HG02798 (cell line): ENCODE measurements around the gene L3MBTL4.

ENCODE experiments used
- ATAC-seq: cut with Tn5 transposase; IDR thresholded peaks from one replicate; pipeline ENCODE4 v1.9.1; 2021; ENCODE audit warnings: mild to moderate bottlenecking; ENCODE audit not compliant: unreplicated experiment, poor library complexity

The L3MBTL4 gene

GRCh38 chr18:6367208-6367607, 47.5 kb downstream of the L3MBTL4 start:
- no peak for ATAC-seq

- no peak for ATAC-seq
Measured at GRCh38 chr18:6366776-6367175, 47.9 kb downstream of the L3MBTL4 start.

GRCh38 chr18:6365385-6365784, 49.3 kb downstream of the L3MBTL4 start:
- no peak for ATAC-seq

GRCh38 chr18:6363216-6363615, 51.5 kb downstream of the L3MBTL4 start:
- peak; percentile 75 for ATAC-seq

- no peak for ATAC-seq
Measured at GRCh38 chr18:6362559-6363129, 52.1 kb downstream of the L3MBTL4 start.

GRCh38 chr18:6357668-6358067, 57.0 kb downstream of the L3MBTL4 start:
- no peak for ATAC-seq

- ATAC-seq: peak; percentile 58
Measured at GRCh38 chr18:6355789-6356589, 58.7 kb downstream of the L3MBTL4 start.

GRCh38 chr18:6352275-6352674, 62.4 kb downstream of the L3MBTL4 start:
- no peak for ATAC-seq

- no peak for ATAC-seq
Measured at GRCh38 chr18:6342990-6343389, 71.7 kb downstream of the L3MBTL4 start.

- no peak for ATAC-seq
Measured at GRCh38 chr18:6341709-6342108, 73.0 kb downstream of the L3MBTL4 start.

GRCh38 chr18:6341303-6341702, 73.4 kb downstream of the L3MBTL4 start:
- ATAC-seq: no peak

GRCh38 chr18:6340121-6340520, 74.6 kb downstream of the L3MBTL4 start:
- ATAC-seq: no peak

- no peak for ATAC-seq
Measured at GRCh38 chr18:6336239-6336638, 78.5 kb downstream of the L3MBTL4 start.

GRCh38 chr18:6333981-6334380, 80.7 kb downstream of the L3MBTL4 start:
- ATAC-seq: no peak

- no peak for ATAC-seq
Measured at GRCh38 chr18:6331872-6332271, 82.8 kb downstream of the L3MBTL4 start.

GRCh38 chr18:6330786-6331185, 83.9 kb downstream of the L3MBTL4 start:
- ATAC-seq: no peak

GRCh38 chr18:6328621-6329010, 86.1 kb downstream of the L3MBTL4 start:
- ATAC-seq: no peak

- no peak for ATAC-seq
Measured at GRCh38 chr18:6327895-6328620, 86.7 kb downstream of the L3MBTL4 start.

- ATAC-seq: no peak
Measured at GRCh38 chr18:6327485-6327884, 87.2 kb downstream of the L3MBTL4 start.

- no peak for ATAC-seq
Measured at GRCh38 chr18:6326566-6326965, 88.1 kb downstream of the L3MBTL4 start.

- ATAC-seq: no peak
Measured at GRCh38 chr18:6323319-6323889, 91.3 kb downstream of the L3MBTL4 start.
